Heart left ventricle (tissue), 16 donors: Measurements from ENCODE around the gene STKLD1. TPM values are rescaled to one million over a fixed set of nuclear protein-coding genes. Genes with fewer than 3 reads are reported as not detected.

Source experiments
- ATAC-seq, 4 donors: fragments of 200-7000 bp; cut with Tn5 transposase; one replicate each; pipeline ENCODE4 v1.9.1; 2020 to 2022; ENCODE audit warnings: moderate library complexity in 4 of 4, mild to moderate bottlenecking in 3 of 4, moderate number of reproducible peaks in 1 of 4
- DNase-seq, 5 donors: peaks; one replicate each; pipeline ENCODE4 v3.0.0-alpha.2; 2020
- H3K27ac ChIP-seq, 12 donors: fragments of 200-600 bp; sonication (generic) in 4 of 12; one replicate each; pipeline versions ENCODE4 v1.5.0 to v1.8.0; 2016 to 2022; ENCODE audit warnings: mild to moderate bottlenecking in 2 of 12
- H3K27me3 ChIP-seq, 9 donors: fragments of 200-600 bp; sonication (generic) in 2 of 9; one replicate each; pipeline versions ENCODE4 v1.5.1 to v1.8.0; 2016 to 2022; ENCODE audit warnings: mild to moderate bottlenecking in 3 of 9
- H3K36me3 ChIP-seq, 9 donors: fragments of 200-600 bp; sonication (generic) in 2 of 9; one replicate each; pipeline versions ENCODE4 v1.5.0 to v1.8.0; 2018 to 2022; ENCODE audit warnings: mild to moderate bottlenecking in 2 of 9
- H3K4me1 ChIP-seq, 12 donors: fragments of 200-600 bp; sonication (generic) in 4 of 12; one replicate each; pipeline versions ENCODE4 v1.5.0 to v1.8.0; 2016 to 2022; ENCODE audit warnings: mild to moderate bottlenecking in 3 of 12
- H3K4me3 ChIP-seq, 12 donors: fragments of 200-600 bp; sonication (generic) in 4 of 12; one replicate each; pipeline versions ENCODE4 v1.5.0 to v1.8.0; 2017 to 2022; ENCODE audit warnings: mild to moderate bottlenecking in 9 of 12, moderate library complexity in 4 of 12
- H3K9me3 ChIP-seq, 12 donors: fragments of 200-600 bp; sonication (generic) in 4 of 12; one replicate each; pipeline versions ENCODE4 v1.5.0 to v1.8.0; 2016 to 2022; ENCODE audit warnings: mild to moderate bottlenecking in 1 of 12
- CTCF ChIP-seq, 12 donors: fragments of 200-600 bp; sonication (generic) in 4 of 12; IDR thresholded peaks; one replicate each; pipeline versions ENCODE4 v1.5.0 to v1.8.0; 2018 to 2022; ENCODE audit warnings: antibody characterized with exemption in 12 of 12, mild to moderate bottlenecking in 5 of 12
- POLR2A ChIP-seq, 2 donors: fragments of 450-650 bp; IDR thresholded peaks; one replicate each; pipeline ENCODE4 v1.6.1; 2017; ENCODE audit warnings: antibody characterized with exemption in 2 of 2, mild to moderate bottlenecking in 2 of 2, moderate library complexity in 2 of 2
- WGBS, 4 donors: extraction: QIAGEN DNeasy Blood & Tissue Kit in 2 of 4; methylation state at CpG; one replicate each; pipeline versions ENCODE4 v1.1.5 to v1.1.7; 2013 to 2018; 5-methylcytosine and 5-hydroxymethylcytosine counted together
- intact Hi-C, 10 donors: fragments of 100-400 bp; cut with DNase I; formaldehyde crosslinking; loops; one replicate each; pipeline versions ENCODE4 v1.11.1 to v1.14.2; 2022
- polyA plus RNA-seq, 2 donors: library from polyadenylated mRNA; stranded (reverse); fragments of 200-250 nt; gene quantifications; one replicate each; pipeline ENCODE4 v1.2.3, GENCODE V29; 2013
- total RNA-seq, 9 donors: library from RNA; depleted of rRNA in 2 of 9; stranded (reverse); fragments of >200 nt in 2 of 9; fragmentation: NEBNext Ultra II Directional in 3 of 9; extraction: Animal tissue kit (Norgen Biotek cat#: 25700) in 3 of 9; gene quantifications; one replicate each; pipeline versions ENCODE4 v1.1.0 to v1.2.4, GENCODE V29; 2016 to 2023
- donor health status: ischemic (EF 13 %, LVEDD 7.1; RV severe dilation, severe dysfunction).
- donor health status: healthy with polysubstance abuse.
- donor health status: DM: no; HTN: yes; CAD: no.
- donor health status: DM: no; HTN: no; CAD: no.
- donor health status: ischemic (EF 25% LVEDD 6.9; RV normal size, moderate dysfunction).
- donor health status: ischemic (EF 25% LVEDD 5.7; RV mildly dilated, moderate dysfunction).
- donor health status: healthy.
- donor health status: DM: yes; HTN: yes; CAD: no.
- donor health status: ischemic (EF 35%, LVEDD 5.7; RV mildly dilated, moderate dysfunction).
- donor health status: nonischemic (EF 11% LVEDD 7.7; RV severe dilation, severe dysfunction).
- donor health status: DM: yes; HTN: yes; CAD: no.
- donor health status: PGD.
- donor health status: ischemic (EF 29% LVEDD 5.4; RV normal size, mild dysfunction).
- donor health status: nonischemic (EF 23%, LVEDD 6.1; RV moderate dilation, normal function).

Gene STKLD1
- total and polyA plus RNA-seq, 11 donors, result 0.25 to 0.91 (median 0.46) TPM; not detected in 2

GRCh38 chr9:133454325-133454724 lies 78.2 kb downstream of the STKLD1 start:
- intact Hi-C loops, result no loop called here
- 86 to 94% (median 87%) methylated on average over 13 to 19 of the region's 19 CpGs for WGBS, 4 donors
- TF ChIP-seq POLR2A (IDR thresholded peaks at IDR 0.05) (no peak), CTCF (IDR thresholded peaks at IDR 0.05) (no peak)

GRCh38 chr9:133454943-133455673 lies 78.9 kb downstream of the STKLD1 start:
- no peak overlapping the region for H3K4me3 ChIP-seq
- intact Hi-C loops, result no loop called here
- ATAC-seq, result no peak
- no peaks in the 10 kb centered on the region for H3K36me3 ChIP-seq
- no peak for DNase-seq
- H3K9me3 ChIP-seq, result no peaks in the 10 kb centered on the region
- TF ChIP-seq CTCF (IDR thresholded peaks at IDR 0.05), result no peak
- TF ChIP-seq POLR2A (IDR thresholded peaks at IDR 0.05), result no peak
- 91 to 100% (median 92%) methylated on average over 4 to 20 of the region's 20 CpGs for WGBS, 4 donors
- no peak overlapping the region for H3K27ac ChIP-seq
- H3K4me1 ChIP-seq, result peaks cover 0 to 9% (median 5%) of the 10 kb centered on the region in 12 donors
- H3K27me3 ChIP-seq, result no peaks in the 10 kb centered on the region

More at GRCh38 chr9:133454325-133454724, 78.2 kb downstream of the STKLD1 start:
- Histone ChIP-seq H3K4me3 (no peak overlapping the region), H3K27ac (no peak overlapping the region), H3K9me3 (no peaks in the 10 kb centered on the region), H3K36me3 (no peaks in the 10 kb centered on the region), H3K27me3 (no peaks in the 10 kb centered on the region), H3K4me1 (peaks cover 0 to 8% (median 5%) of the 10 kb centered on the region in 12 donors)
- no peak for ATAC-seq
- no peak for DNase-seq

Other genes with a start within 250 kb of the STKLD1 start
- 10 to 100 TPM in 2 of 9 donors, 1 to 10 TPM in 7; 4.6 to 22.5 (median 7.1) TPM for gene GBGT1, start 212.5 kb upstream of the STKLD1 start, total RNA-seq
- gene GBGT1, start 212.5 kb upstream of the STKLD1 start, polyA plus RNA-seq, result 1 to 10 TPM; 5.4 to 7.0 TPM
- gene OBP2B, start 167.1 kb upstream of the STKLD1 start, total RNA-seq, result not detected
- gene OBP2B, start 167.1 kb upstream of the STKLD1 start, polyA plus RNA-seq, result under 1 TPM in 1 of 2 donors, not detected in 1; 0.38 TPM
- 1 to 10 TPM in 8 of 9 donors, under 1 TPM in 1; 0.91 to 3.5 (median 2.1) TPM for gene ABO, start 101.2 kb upstream of the STKLD1 start, total RNA-seq
- gene ABO, start 101.2 kb upstream of the STKLD1 start, polyA plus RNA-seq, result 1 to 10 TPM in 1 of 2 donors, under 1 TPM in 1; 0.43 to 1.9 TPM
- 10 to 100 TPM in 6 of 9 donors, 1 to 10 TPM in 3; 9.2 to 16.0 (median 11.1) TPM for gene SURF6, start 40.2 kb upstream of the STKLD1 start, total RNA-seq
- gene SURF6, start 40.2 kb upstream of the STKLD1 start, polyA plus RNA-seq, result 10 to 100 TPM; 12.3 to 19.6 TPM
- 10 to 100 TPM; 15.5 to 33.8 (median 19.5) TPM for gene MED22, start 28.2 kb upstream of the STKLD1 start, total RNA-seq
- 10 to 100 TPM; 12.3 to 30.7 TPM for gene MED22, start 28.2 kb upstream of the STKLD1 start, polyA plus RNA-seq
- gene RPL7A, start 28.1 kb upstream of the STKLD1 start, total RNA-seq, result 1,000 to 10,000 TPM in 4 of 9 donors, 100 to 1,000 TPM in 5; 845 to 1,270 (median 964) TPM
- gene RPL7A, start 28.1 kb upstream of the STKLD1 start, polyA plus RNA-seq, result 1,000 to 10,000 TPM; 1,266 to 2,727 TPM
- gene SURF1, start 19.9 kb upstream of the STKLD1 start, total RNA-seq, result 10 to 100 TPM; 36.8 to 58.1 (median 50.9) TPM
- gene SURF1, start 19.9 kb upstream of the STKLD1 start, polyA plus RNA-seq, result 100 to 1,000 TPM in 1 of 2 donors, 10 to 100 TPM in 1; 70.8 to 104 TPM
- 10 to 100 TPM; 10.0 to 24.8 (median 13.6) TPM for gene SURF2, start 19.8 kb upstream of the STKLD1 start, total RNA-seq
- 10 to 100 TPM; 31.1 to 41.1 TPM for gene SURF2, start 19.8 kb upstream of the STKLD1 start, polyA plus RNA-seq
- 100 to 1,000 TPM in 2 of 9 donors, 10 to 100 TPM in 7; 53.8 to 106 (median 77.8) TPM for gene SURF4, start 306 bp upstream of the STKLD1 start, total RNA-seq
- gene SURF4, start 306 bp upstream of the STKLD1 start, polyA plus RNA-seq, result 100 to 1,000 TPM in 1 of 2 donors, 10 to 100 TPM in 1; 31.2 to 185 TPM
- 10 to 100 TPM in 8 of 9 donors, 1 to 10 TPM in 1; 9.6 to 21.5 (median 13.7) TPM for gene REXO4, start 41.6 kb downstream of the STKLD1 start, total RNA-seq
- gene REXO4, start 41.6 kb downstream of the STKLD1 start, polyA plus RNA-seq, result 10 to 100 TPM; 10.7 to 30.6 TPM
- 1 to 10 TPM; 1.0 to 3.7 (median 2.7) TPM for gene ADAMTS13, start 46.0 kb downstream of the STKLD1 start, total RNA-seq
- 1 to 10 TPM in 1 of 2 donors, under 1 TPM in 1; 0.64 to 5.8 TPM for gene ADAMTS13, start 46.0 kb downstream of the STKLD1 start, polyA plus RNA-seq
- gene CACFD1, start 83.6 kb downstream of the STKLD1 start, total RNA-seq, result 10 to 100 TPM in 7 of 9 donors, 1 to 10 TPM in 2; 8.0 to 15.3 (median 11.6) TPM
- 10 to 100 TPM; 10.9 to 21.9 TPM for gene CACFD1, start 83.6 kb downstream of the STKLD1 start, polyA plus RNA-seq
- gene SLC2A6, start 102.7 kb downstream of the STKLD1 start, total RNA-seq, result 10 to 100 TPM in 1 of 9 donors, 1 to 10 TPM in 8; 1.8 to 10.4 (median 3.2) TPM
- 1 to 10 TPM; 2.7 to 4.9 TPM for gene SLC2A6, start 102.7 kb downstream of the STKLD1 start, polyA plus RNA-seq
- not detected for gene MYMK, start 148.6 kb downstream of the STKLD1 start, total RNA-seq
- gene MYMK, start 148.6 kb downstream of the STKLD1 start, polyA plus RNA-seq, result not detected
- gene ADAMTSL2, start 158.3 kb downstream of the STKLD1 start, total RNA-seq, result 1 to 10 TPM; 2.3 to 5.1 (median 4.2) TPM
- 1 to 10 TPM; 2.3 to 3.5 TPM for gene ADAMTSL2, start 158.3 kb downstream of the STKLD1 start, polyA plus RNA-seq
- not detected for gene FAM163B, start 233.0 kb downstream of the STKLD1 start, total RNA-seq
- under 1 TPM in 1 of 2 donors, not detected in 1; 0.08 TPM for gene FAM163B, start 233.0 kb downstream of the STKLD1 start, polyA plus RNA-seq